Measurements from ENCODE around the gene RALGPS2. TPM values are rescaled to one million over a fixed set of nuclear protein-coding genes. Genes with fewer than 3 reads are reported as not detected.

Gene RALGPS2
- total and polyA plus RNA-seq, 2 donors from 2014 or later: 3.6 to 32.8 TPM

GRCh38 chr1:178724376-178724727 lies 692 bp upstream of the RALGPS2 start:
- H3K4me3 ChIP-seq (ENCODE audit: low read length in 3 of 3): peak overlapping the region in 2 of 3 donors; percentile 61 to 63
- intact Hi-C loops (cut with DNase I): no loop called here
- FAIRE-seq (no peak), DNase-seq (no peak)
- TF ChIP-seq CTCF (IDR thresholded peaks at IDR 0.05; ENCODE audit: borderline replicate concordance, extremely low read depth, insufficient read depth): no peak
- H3K4me1 ChIP-seq (ENCODE audit: control insufficient read depth in 2 of 3, insufficient read depth in 2 of 3, low read depth in 1 of 3, low read length in 3 of 3): peaks cover 0 to 4% (median 3%) of the 10 kb centered on the region in 3 donors
- H3K9me3 ChIP-seq (ENCODE audit: control insufficient read depth in 2 of 3, insufficient read depth in 1 of 3, low read length in 3 of 3): no peaks in the 10 kb centered on the region
- no peaks in the 10 kb centered on the region for H3K27me3 ChIP-seq (ENCODE audit: control insufficient read depth, insufficient read depth, low read length)
- H3K9ac ChIP-seq (ENCODE audit: low read length in 3 of 3): peak overlapping the region in 1 of 3 donors; percentile 52
- H3K27ac ChIP-seq (ENCODE audit: low read depth in 2 of 2, low read length in 2 of 2): peak overlapping the region; percentile 2 to 55
- no peaks in the 10 kb centered on the region for H3K36me3 ChIP-seq (ENCODE audit: control insufficient read depth in 2 of 3, insufficient read depth in 3 of 3, low read length in 3 of 3)

- H3K4me3 ChIP-seq (ENCODE audit: low read length in 3 of 3): peak overlapping the region; percentile 81 to 90 (median 86)
- FAIRE-seq (no peak), DNase-seq (peak; percentile 62 to 85 (median 73))
- no peak for TF ChIP-seq CTCF (IDR thresholded peaks at IDR 0.05; ENCODE audit: borderline replicate concordance, extremely low read depth, insufficient read depth)
- H3K9ac ChIP-seq (ENCODE audit: low read length in 3 of 3): peak overlapping the region; percentile 48 to 80 (median 77)
- peaks cover 0 to 4% (median 3%) of the 10 kb centered on the region in 3 donors for H3K4me1 ChIP-seq (ENCODE audit: control insufficient read depth in 2 of 3, insufficient read depth in 2 of 3, low read depth in 1 of 3, low read length in 3 of 3)
- H3K27ac ChIP-seq (ENCODE audit: low read depth in 2 of 2, low read length in 2 of 2): peak overlapping the region; percentile 84 to 91
- H3K9me3 ChIP-seq (ENCODE audit: control insufficient read depth in 2 of 3, insufficient read depth in 1 of 3, low read length in 3 of 3): no peaks in the 10 kb centered on the region
- no peaks in the 10 kb centered on the region for H3K27me3 ChIP-seq (ENCODE audit: control insufficient read depth, insufficient read depth, low read length)
- no peaks in the 10 kb centered on the region for H3K36me3 ChIP-seq (ENCODE audit: control insufficient read depth in 2 of 3, insufficient read depth in 3 of 3, low read length in 3 of 3)
- intact Hi-C loops (cut with DNase I): no loop called here
Measured at GRCh38 chr1:178725466-178726086, 532 bp downstream of the RALGPS2 start.

GRCh38 chr1:178726087-178726517 lies 1.1 kb downstream of the RALGPS2 start:
- FAIRE-seq (peak; percentile 94), DNase-seq (peak; percentile 85 to 95 (median 87))
- Histone ChIP-seq H3K9ac (ENCODE audit: low read length in 3 of 3) (peak overlapping the region; percentile 48 to 80 (median 77)), H3K36me3 (ENCODE audit: control insufficient read depth in 2 of 3, insufficient read depth in 3 of 3, low read length in 3 of 3) (no peaks in the 10 kb centered on the region), H3K4me3 (ENCODE audit: low read length in 3 of 3) (peak overlapping the region; percentile 81 to 90 (median 86)), H3K9me3 (ENCODE audit: control insufficient read depth in 2 of 3, insufficient read depth in 1 of 3, low read length in 3 of 3) (no peaks in the 10 kb centered on the region), H3K27ac (ENCODE audit: low read depth in 2 of 2, low read length in 2 of 2) (peak overlapping the region; percentile 84 to 91), H3K4me1 (ENCODE audit: control insufficient read depth in 2 of 3, insufficient read depth in 2 of 3, low read depth in 1 of 3, low read length in 3 of 3) (peaks cover 0 to 4% (median 3%) of the 10 kb centered on the region in 3 donors), H3K27me3 (ENCODE audit: control insufficient read depth, insufficient read depth, low read length) (no peaks in the 10 kb centered on the region)
- no peak for TF ChIP-seq CTCF (IDR thresholded peaks at IDR 0.05; ENCODE audit: borderline replicate concordance, extremely low read depth, insufficient read depth)
- intact Hi-C loops (cut with DNase I): no loop called here
